ENCODE results near the gene FAM8A1. TPM values are rescaled to one million over a fixed set of nuclear protein-coding genes. Genes with fewer than 3 reads are reported as not detected.

The FAM8A1 gene
- total and polyA plus RNA-seq, 2 of the 13 experiments (the other 11 are each of a cell fraction or from before 2014, with no cell fraction given) = 30.5 to 34.3 TPM

- TF ChIP-seq ARID2 (CRISPR knock-in tag; IDR thresholded peaks at IDR 0.05; ENCODE audit: borderline replicate concordance) (no peak), ZFP37 (CRISPR knock-in tag; IDR thresholded peaks at IDR 0.05; ENCODE audit: borderline replicate concordance) (0 out of 2 replicates have a peak, but pooled peaks have one; percentile 45), ATF4 (CRISPR knock-in tag; IDR thresholded peaks at IDR 0.05) (peak in 1 of 2 experiments; percentile 44; a peak in 2 of 4 replicates), HNF4A (CRISPR knock-in tag; IDR thresholded peaks at IDR 0.05) (peak; percentile 2; the same call in 1 of the 2 replicates), HOXA3 (CRISPR knock-in tag; IDR thresholded peaks at IDR 0.05) (no peak), ZBTB3 (CRISPR knock-in tag; IDR thresholded peaks at IDR 0.05; ENCODE audit: borderline replicate concordance, low read depth) (0 out of 2 replicates have a peak, but pooled peaks have one; percentile 79), THAP11 (CRISPR knock-in tag; IDR thresholded peaks at IDR 0.05) (peak; percentile 36; the same call in 1 of the 2 replicates), PITX1 (CRISPR knock-in tag; IDR thresholded peaks at IDR 0.05) (0 out of 2 replicates have a peak, but pooled peaks have one; percentile 31), HOXA9 (CRISPR knock-in tag; IDR thresholded peaks at IDR 0.05; ENCODE audit: borderline replicate concordance) (peak; percentile 95), ZNF691 (CRISPR knock-in tag; IDR thresholded peaks at IDR 0.05; ENCODE audit: borderline replicate concordance, low read depth) (peak; percentile 16; the same call in 1 of the 2 replicates), KLF9 (CRISPR knock-in tag; IDR thresholded peaks at IDR 0.05; ENCODE audit: low read depth) (0 out of 2 replicates have a peak, but pooled peaks have one; percentile 24), KMT2A (CRISPR knock-in tag; IDR thresholded peaks at IDR 0.05) (peak; percentile 88), SRY (CRISPR knock-in tag; IDR thresholded peaks at IDR 0.05) (0 out of 2 replicates have a peak, but pooled peaks have one; percentile 9), TSC22D2 (CRISPR knock-in tag; IDR thresholded peaks at IDR 0.05; ENCODE audit: borderline replicate concordance) (no peak), SIN3A (IDR thresholded peaks at IDR 0.05; ENCODE audit: borderline replicate concordance, low read depth, low read length) (peak; percentile 16; the same call in 1 of the 2 replicates), ATF7-NPFF (CRISPR knock-in tag; IDR thresholded peaks at IDR 0.05; ENCODE audit: low read depth) (peak; percentile 3; the same call in 1 of the 2 replicates), ZSCAN21 (CRISPR knock-in tag; IDR thresholded peaks at IDR 0.05; ENCODE audit: borderline replicate concordance) (peak; percentile 75), ZBTB7B (CRISPR knock-in tag; IDR thresholded peaks at IDR 0.05) (peak; percentile 58; the same call in 1 of the 2 replicates), ZNF709 (CRISPR knock-in tag; IDR thresholded peaks at IDR 0.05) (peak; percentile 92), MTF2 (CRISPR knock-in tag; IDR thresholded peaks at IDR 0.05; ENCODE audit: borderline replicate concordance) (0 out of 2 replicates have a peak, but pooled peaks have one; percentile 59), ATF6 (CRISPR knock-in tag; conservative IDR thresholded peaks at IDR 0.05) (no peak), HDAC2 (CRISPR knock-in tag; IDR thresholded peaks at IDR 0.05) (no peak)
Measured at GRCh38 chr6:17600527-17601385, 654 bp downstream of the FAM8A1 start (continued).
